IPS DF 19.7 (cell line): Measurements from ENCODE around the gene NAALADL1.
"Not testable (repeated sequence)": the region's sequence is repeated elsewhere in the genome, so short reads cannot be mapped to it uniquely, and the experiment has no call there.

Experiments used
- DNase-seq: peaks from one replicate; pipeline ENCODE4 v3.0.0-alpha.2; 2013; ENCODE audit warnings: low read depth, low spot score

NAALADL1 gene

GRCh38 chr11:65053827-65054508 lies 4.4 kb downstream of the NAALADL1 start:
- DNase-seq: no peak

GRCh38 chr11:65051398-65051858 lies 6.9 kb downstream of the NAALADL1 start:
- DNase-seq: no peak

GRCh38 chr11:65047581-65048422 lies 10.6 kb downstream of the NAALADL1 start:
- DNase-seq: no peak

GRCh38 chr11:65045728-65046127 lies 12.6 kb downstream of the NAALADL1 start:
- no peak for DNase-seq

- no peak for DNase-seq
Measured at GRCh38 chr11:65045061-65045460, 13.3 kb downstream of the NAALADL1 start.

GRCh38 chr11:65043881-65044501 lies 14.4 kb downstream of the NAALADL1 start:
- no peak for DNase-seq

GRCh38 chr11:65042891-65043290 lies 15.5 kb downstream of the NAALADL1 start:
- DNase-seq: no peak

- peak; percentile 91 for DNase-seq
Measured at GRCh38 chr11:65040847-65041622, 17.3 kb downstream of the NAALADL1 start, which contains the start of gene SAC3D1. TSS of gene SAC3D1 (plus strand) at chr11:65041210. CDS start at chr11:65041293, 83 bp downstream.

GRCh38 chr11:65040520-65040846 lies 17.9 kb downstream of the NAALADL1 start:
- DNase-seq: no peak

- no peak for DNase-seq
Measured at GRCh38 chr11:65036931-65037330, 21.4 kb downstream of the NAALADL1 start.

GRCh38 chr11:65035579-65035978 lies 22.8 kb downstream of the NAALADL1 start:
- DNase-seq: no peak

- no peak for DNase-seq
Measured at GRCh38 chr11:65034423-65034822, 23.9 kb downstream of the NAALADL1 start.

GRCh38 chr11:65032216-65032615 lies 26.1 kb downstream of the NAALADL1 start:
- DNase-seq: no peak

GRCh38 chr11:65027213-65028067 lies 30.9 kb downstream of the NAALADL1 start, which contains the start of gene SNX15:
TSS of gene SNX15 (plus strand) at chr11:65027439. CDS start at chr11:65027538, 99 bp downstream.
- DNase-seq: peak; percentile 90

- DNase-seq: no peak
Measured at GRCh38 chr11:65026810-65027209, 31.5 kb downstream of the NAALADL1 start.

- DNase-seq: not testable (repeated sequence)
Measured at GRCh38 chr11:65023502-65023901, 34.9 kb downstream of the NAALADL1 start.

- DNase-seq: no peak
Measured at GRCh38 chr11:65021509-65021908, 36.8 kb downstream of the NAALADL1 start.

GRCh38 chr11:65021003-65021402 lies 37.4 kb downstream of the NAALADL1 start:
- no peak for DNase-seq

- DNase-seq: no peak
Measured at GRCh38 chr11:65019824-65020223, 38.5 kb downstream of the NAALADL1 start.

GRCh38 chr11:65017937-65018336 lies 40.4 kb downstream of the NAALADL1 start:
- DNase-seq: no peak

GRCh38 chr11:65016705-65017104 lies 41.6 kb downstream of the NAALADL1 start:
- DNase-seq: no peak
